Choroid plexus epithelial cell (primary cell): ENCODE results near the gene TSC2.
A peak's percentile ranks its signal among the peaks of the same experiment; 100 is the strongest.

Source experiments
- DNase-seq: peaks from one replicate; pipeline ENCODE4 v3.0.0-alpha.2; 2010; ENCODE audit warnings: low read depth
- H3K4me3 ChIP-seq: 2 replicates; pipeline ENCODE4 v1.5.1; 2011; ENCODE audit warnings: low read depth, mild to moderate bottlenecking, control low read depth, low read length, moderate library complexity
- TF ChIP-seq, protein P1 (sequence below): conservative IDR thresholded peaks from 2 replicates; pipeline ENCODE4 v1.5.1; 2011; ENCODE audit warnings: low read depth, mild to moderate bottlenecking, control low read depth, inconsistent platforms, low read length, moderate library complexity

Gene TSC2

GRCh38 chr16:2023092-2024031 lies 24.4 kb upstream of the TSC2 start:
- H3K4me3 ChIP-seq: peak overlapping the region; percentile 57
- DNase-seq: peak; percentile 87
- TF ChIP-seq, protein P1, sequence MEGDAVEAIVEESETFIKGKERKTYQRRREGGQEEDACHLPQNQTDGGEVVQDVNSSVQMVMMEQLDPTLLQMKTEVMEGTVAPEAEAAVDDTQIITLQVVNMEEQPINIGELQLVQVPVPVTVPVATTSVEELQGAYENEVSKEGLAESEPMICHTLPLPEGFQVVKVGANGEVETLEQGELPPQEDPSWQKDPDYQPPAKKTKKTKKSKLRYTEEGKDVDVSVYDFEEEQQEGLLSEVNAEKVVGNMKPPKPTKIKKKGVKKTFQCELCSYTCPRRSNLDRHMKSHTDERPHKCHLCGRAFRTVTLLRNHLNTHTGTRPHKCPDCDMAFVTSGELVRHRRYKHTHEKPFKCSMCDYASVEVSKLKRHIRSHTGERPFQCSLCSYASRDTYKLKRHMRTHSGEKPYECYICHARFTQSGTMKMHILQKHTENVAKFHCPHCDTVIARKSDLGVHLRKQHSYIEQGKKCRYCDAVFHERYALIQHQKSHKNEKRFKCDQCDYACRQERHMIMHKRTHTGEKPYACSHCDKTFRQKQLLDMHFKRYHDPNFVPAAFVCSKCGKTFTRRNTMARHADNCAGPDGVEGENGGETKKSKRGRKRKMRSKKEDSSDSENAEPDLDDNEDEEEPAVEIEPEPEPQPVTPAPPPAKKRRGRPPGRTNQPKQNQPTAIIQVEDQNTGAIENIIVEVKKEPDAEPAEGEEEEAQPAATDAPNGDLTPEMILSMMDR: peak; percentile 86

- DNase-seq: no peak
- TF ChIP-seq, protein P1: no peak
- no peak overlapping the region for H3K4me3 ChIP-seq
Observed at GRCh38 chr16:2024032-2024420, 23.8 kb upstream of the TSC2 start.

DNA sequence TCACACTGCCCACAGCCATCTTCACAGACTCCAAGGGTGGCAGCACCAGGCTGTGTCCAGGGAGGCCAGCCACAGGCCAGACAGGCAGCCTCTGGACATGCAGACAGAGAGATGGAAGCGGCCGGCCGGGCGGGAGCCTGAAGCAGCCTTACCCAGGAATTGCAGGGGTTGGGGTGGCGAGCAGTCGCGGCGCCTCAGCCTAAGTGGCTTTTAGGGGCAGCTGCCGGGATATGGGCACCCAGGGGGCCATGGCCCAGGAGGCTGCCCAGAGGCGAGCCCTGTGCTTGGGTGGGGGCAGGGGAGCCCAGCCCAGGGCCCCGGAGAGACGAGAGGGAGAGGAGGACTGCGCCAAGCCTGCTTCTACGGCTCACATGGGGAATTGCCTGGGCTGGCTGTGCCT lies 22.5 kb upstream of the TSC2 start:
- H3K4me3 ChIP-seq: no peak overlapping the region
- TF ChIP-seq, protein P1: no peak
- no peak for DNase-seq

- no peak overlapping the region for H3K4me3 ChIP-seq
- TF ChIP-seq, protein P1: no peak
- DNase-seq: no peak
Observed at GRCh38 chr16:2025878-2026460, 21.8 kb upstream of the TSC2 start.

- TF ChIP-seq, protein P1: no peak
- no peak for DNase-seq
Observed at GRCh38 chr16:2026461-2027023, 21.2 kb upstream of the TSC2 start, which contains the start of gene NHERF2. Gene NHERF2, plus strand, starts transcription at chr16:2026902. Its CDS starts 104 bp downstream, at chr16:2027006.

GRCh38 chr16:2027024-2028010 lies 20.5 kb upstream of the TSC2 start:
- no peak for DNase-seq
- H3K4me3 ChIP-seq: peak overlapping the region; percentile 56
- TF ChIP-seq, protein P1: no peak

More at GRCh38 chr16:2026461-2027023, 21.2 kb upstream of the TSC2 start, which contains the start of gene NHERF2:
- H3K4me3 ChIP-seq: peak within 1 kb of the TSS; percentile 56
